Activated CD8-positive, alpha-beta memory T cell treated with anti-CD3 and anti-CD28 coated beads, Interleukin-2, amount 10 ng/mL, durations not matched to agents 7 days and 5 days (primary cell): ENCODE data around the gene TMEM237. TPM values are rescaled to one million over a fixed set of nuclear protein-coding genes. Genes with fewer than 3 reads are reported as not detected.

Experiments used
- ATAC-seq: fragments of 150-1000 bp; cut with Tn5 transposase; one replicate; pipeline ENCODE4 v1.10.0; 2021; ENCODE audit warnings: moderate library complexity
- CTCF ChIA-PET: fragments of 350-600 bp; sonication (Branson Sonifier 250); formaldehyde crosslinking; loops from one replicate; lab custom pipeline; 2021; ENCODE audit warnings: antibody characterized with exemption; lab: Charles Lee
- DNase-seq: peaks from one replicate; pipeline ENCODE4 v3.0.0-alpha.2; 2020
- H3K27ac Mint-ChIP-seq: one replicate; pipeline ENCODE4 v1.8.0; 2021; ENCODE audit warnings: mild to moderate bottlenecking, mixed read lengths
- H3K27me3 Mint-ChIP-seq: one replicate; pipeline ENCODE4 v1.8.0; 2021; ENCODE audit warnings: mixed read lengths
- H3K36me3 Mint-ChIP-seq: one replicate; pipeline ENCODE4 v1.8.0; 2021; ENCODE audit warnings: mild to moderate bottlenecking, mixed read lengths
- H3K4me1 Mint-ChIP-seq: one replicate; pipeline ENCODE4 v1.8.0; 2021; ENCODE audit warnings: mixed read lengths
- H3K4me3 Mint-ChIP-seq: one replicate; pipeline ENCODE4 v1.8.0; 2021; ENCODE audit warnings: mild to moderate bottlenecking, moderate library complexity, mixed read lengths
- H3K9me3 Mint-ChIP-seq: one replicate; pipeline ENCODE4 v1.8.0; 2022; ENCODE audit warnings: low read depth, mixed read lengths
- total RNA-seq, 2 experiments: library from RNA; stranded (reverse); gene quantifications; one replicate each; pipeline ENCODE4 v1.2.3, GENCODE V29; 2021

Gene TMEM237
- total RNA-seq, 2 experiments from 2014 or later = 19.6 to 21.6 TPM

GRCh38 chr2:201572846-201573508, 70.3 kb downstream of the TMEM237 start:
- DNase-seq (no peak), ATAC-seq (no peak)
- no peak overlapping the region for H3K27ac Mint-ChIP-seq
- no peak overlapping the region for H3K4me3 Mint-ChIP-seq
- H3K4me1 Mint-ChIP-seq = peaks cover 4% of the 10 kb centered on the region
- no peaks in the 10 kb centered on the region for H3K9me3 Mint-ChIP-seq
- CTCF ChIA-PET = no interaction called here
- no peaks in the 10 kb centered on the region for H3K36me3 Mint-ChIP-seq
- peaks cover 5% of the 10 kb centered on the region for H3K27me3 Mint-ChIP-seq

Other genes with a start within 250 kb of the TMEM237 start
- gene TRAK2, start 192.0 kb downstream of the TMEM237 start, total RNA-seq = 10 to 100 TPM; 39.8 to 42.7 TPM
- 10 to 100 TPM; 17.0 to 19.2 TPM for gene STRADB, start 191.8 kb downstream of the TMEM237 start, total RNA-seq
- not detected for gene MPP4, start 55.1 kb upstream of the TMEM237 start, total RNA-seq
- gene ALS2, start 137.4 kb upstream of the TMEM237 start, total RNA-seq = 10 to 100 TPM; 12.0 to 14.1 TPM
- gene CDK15, start 163.0 kb upstream of the TMEM237 start, total RNA-seq = not detected